ENCODE measurements around the gene RBBP7.
"Not testable (repeated sequence)": the region's sequence is repeated elsewhere in the genome, so short reads cannot be mapped to it uniquely, and the experiment has no call there.

Gene RBBP7

DNA sequence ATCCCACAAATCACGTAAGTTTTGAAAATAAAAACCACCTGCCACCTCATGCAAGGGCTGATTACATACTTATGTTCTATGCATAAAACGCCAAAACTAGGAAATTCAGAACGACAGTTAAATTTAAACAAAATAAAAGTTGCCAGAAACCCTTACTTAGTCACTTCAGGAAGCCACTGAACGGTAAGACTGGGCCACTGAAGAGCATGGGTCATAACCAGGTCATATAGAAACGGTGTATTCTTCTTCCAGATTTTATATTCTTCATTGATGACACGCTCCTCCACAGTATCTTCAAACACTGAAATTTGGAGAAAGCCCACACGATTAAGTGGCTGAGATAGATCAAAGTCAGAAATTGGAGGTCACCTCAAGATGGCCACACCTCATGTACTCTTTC lies 1.2 kb downstream of the RBBP7 start:
- DNase-seq, result no peak

GRCh38 chrX:16867947-16868346 lies 2.2 kb downstream of the RBBP7 start:
- intact Hi-C loops (cut with DNase I), result no loop called here
- DNase-seq, result no peak

More for the DNA sequence above, 1.2 kb downstream of the RBBP7 start:
- intact Hi-C loops (cut with DNase I), result no loop called here

DNA sequence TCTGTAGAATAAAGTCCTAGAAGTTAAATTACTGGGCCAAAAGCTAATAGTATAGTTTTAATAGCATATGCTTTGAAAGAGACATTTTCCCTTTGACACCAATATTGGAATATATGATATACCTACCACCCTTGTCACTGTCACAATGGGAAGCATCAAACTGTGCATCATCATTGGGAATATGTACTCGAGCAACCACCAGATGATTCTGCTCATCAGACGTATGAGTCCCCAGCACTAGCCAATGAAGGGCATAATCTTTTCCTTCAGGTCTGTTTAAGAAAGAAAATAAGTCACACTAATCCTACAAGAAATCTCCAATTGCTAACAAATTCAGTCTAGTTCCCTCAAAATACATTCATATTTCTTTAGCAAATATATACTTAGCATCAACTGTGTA lies 7.3 kb downstream of the RBBP7 start:
- DNase-seq, result no peak
- intact Hi-C loops (cut with DNase I), result no loop called here

DNA sequence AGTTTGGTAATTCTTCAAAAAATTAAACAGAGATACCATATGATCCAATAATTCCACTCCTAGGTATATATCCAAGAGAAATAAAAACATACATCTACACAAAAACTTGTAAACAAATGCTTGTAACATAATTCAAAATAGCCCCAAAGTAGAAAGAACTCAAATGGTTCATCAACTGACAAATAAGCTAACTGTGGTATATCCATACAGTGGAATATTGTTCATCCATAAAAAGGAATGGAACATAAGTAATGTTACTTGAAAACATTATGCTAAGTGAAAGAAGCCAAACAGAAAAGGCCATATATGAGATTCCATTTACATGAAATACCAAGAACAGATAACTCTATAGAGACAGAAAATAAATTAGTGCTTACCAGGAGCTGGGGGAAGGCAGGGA lies 13.4 kb downstream of the RBBP7 start:
- no peak for DNase-seq
- intact Hi-C loops (cut with DNase I), result no loop called here

GRCh38 chrX:16856076-16856404 lies 14.1 kb downstream of the RBBP7 start:
- DNase-seq; intact Hi-C loops (cut with DNase I): not testable (repeated sequence)

DNA sequence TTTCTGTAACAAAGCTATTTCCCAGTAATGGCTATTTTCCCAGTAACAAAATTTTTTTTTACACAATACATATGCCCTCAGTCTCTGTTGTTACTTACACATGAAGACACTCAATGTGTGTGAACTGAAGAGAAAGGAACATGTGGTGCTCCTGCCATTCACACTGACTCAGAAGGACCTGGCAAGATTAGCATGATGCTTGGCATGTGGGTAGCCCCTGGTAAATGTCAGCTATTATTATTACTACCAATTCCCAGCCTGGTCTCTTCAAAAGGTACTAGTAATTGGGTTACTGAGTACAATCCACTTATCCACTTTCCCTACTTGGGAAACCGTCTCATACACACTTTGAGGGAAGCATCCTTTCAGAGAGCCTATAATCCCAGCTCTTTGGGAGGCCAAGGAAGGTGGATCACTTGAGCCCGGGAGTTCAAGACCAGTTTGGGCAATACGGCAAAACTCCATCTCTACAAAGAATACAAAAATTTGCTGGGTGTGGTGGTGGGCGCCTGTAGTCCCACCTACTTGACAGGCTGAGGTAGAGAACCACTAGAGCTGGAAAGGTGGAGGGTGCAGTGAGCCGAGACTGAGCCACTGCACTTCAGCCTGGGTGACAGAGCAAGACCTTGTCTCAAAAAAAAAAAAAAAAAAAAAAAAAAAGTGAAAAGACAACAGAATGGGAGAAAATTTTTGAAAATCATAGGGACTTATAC lies 14.6 kb downstream of the RBBP7 start:
- intact Hi-C loops (cut with DNase I), result no loop called here
- DNase-seq, result no peak

GRCh38 chrX:16853537-16853936 lies 16.6 kb downstream of the RBBP7 start:
- intact Hi-C loops (cut with DNase I), result no loop called here
- no peak for DNase-seq

DNA sequence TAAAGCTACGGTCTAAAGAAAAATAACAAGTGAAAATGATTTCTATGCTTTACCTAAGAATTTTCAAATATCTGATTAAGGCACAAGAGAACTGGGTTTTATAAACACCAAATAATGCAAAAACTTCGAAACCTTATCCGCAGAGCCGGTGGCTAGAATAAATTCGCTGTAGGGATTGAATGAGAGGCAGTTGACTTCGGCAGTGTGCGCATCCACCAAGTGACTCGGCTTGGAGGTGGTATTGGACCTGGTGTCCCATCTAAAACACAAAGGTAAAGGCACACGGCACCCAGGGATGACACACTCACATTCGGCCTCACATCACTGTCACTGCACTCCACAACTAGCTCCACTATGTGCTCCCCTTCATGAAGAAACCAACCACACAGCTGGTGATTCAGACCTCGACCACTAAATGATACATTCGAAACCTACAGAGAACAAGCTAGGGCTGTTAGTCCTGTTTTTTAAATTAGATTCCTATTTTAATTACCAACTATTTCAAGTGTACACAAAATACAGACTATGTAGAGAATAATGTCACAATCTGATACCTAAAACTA lies 17.5 kb downstream of the RBBP7 start:
- intact Hi-C loops (cut with DNase I), result no loop called here
- DNase-seq, result no peak

DNA sequence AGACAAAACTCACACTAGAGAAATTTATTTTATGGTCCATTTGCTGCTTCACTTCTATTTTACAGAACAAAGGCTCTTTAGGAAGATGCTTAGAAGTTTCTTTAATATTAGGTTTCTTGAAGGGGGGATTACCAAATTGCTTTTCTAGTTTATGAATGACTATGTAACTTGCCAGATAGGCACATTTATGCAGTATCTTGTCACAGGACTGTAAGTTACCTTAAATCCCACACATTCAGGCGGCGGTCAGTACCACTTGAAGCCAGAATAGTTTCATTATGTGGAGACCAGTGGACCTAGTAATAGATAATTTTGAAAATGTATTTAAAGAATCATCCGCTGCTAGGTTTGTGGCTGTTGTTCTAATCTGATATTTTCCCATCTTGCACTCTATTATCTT lies 18.3 kb downstream of the RBBP7 start:
- intact Hi-C loops (cut with DNase I), result no loop called here
- no peak for DNase-seq

DNA sequence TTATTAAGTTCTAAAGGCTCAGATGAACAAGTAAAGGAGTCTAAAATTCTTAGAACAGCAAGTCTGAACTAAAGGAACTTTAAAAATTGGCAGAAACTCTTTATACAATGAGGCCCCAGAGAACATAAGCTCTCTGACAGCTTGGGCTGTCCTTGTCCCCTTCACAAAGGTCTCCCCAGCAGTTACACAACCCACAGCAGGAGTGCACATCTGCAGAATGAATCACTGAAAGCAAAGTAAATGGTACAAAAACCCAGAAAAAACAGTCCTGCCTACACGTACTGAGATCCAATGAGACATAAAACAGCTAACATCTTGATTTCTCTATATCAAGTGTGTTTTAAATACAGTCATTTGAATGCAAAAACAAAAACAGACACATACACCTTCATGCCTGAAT lies 18.7 kb downstream of the RBBP7 start:
- intact Hi-C loops (cut with DNase I), result no loop called here
- DNase-seq, result no peak

- no peak for DNase-seq
- intact Hi-C loops (cut with DNase I), result no loop called here
Observed at GRCh38 chrX:16848541-16848940, 21.6 kb downstream of the RBBP7 start.

DNA sequence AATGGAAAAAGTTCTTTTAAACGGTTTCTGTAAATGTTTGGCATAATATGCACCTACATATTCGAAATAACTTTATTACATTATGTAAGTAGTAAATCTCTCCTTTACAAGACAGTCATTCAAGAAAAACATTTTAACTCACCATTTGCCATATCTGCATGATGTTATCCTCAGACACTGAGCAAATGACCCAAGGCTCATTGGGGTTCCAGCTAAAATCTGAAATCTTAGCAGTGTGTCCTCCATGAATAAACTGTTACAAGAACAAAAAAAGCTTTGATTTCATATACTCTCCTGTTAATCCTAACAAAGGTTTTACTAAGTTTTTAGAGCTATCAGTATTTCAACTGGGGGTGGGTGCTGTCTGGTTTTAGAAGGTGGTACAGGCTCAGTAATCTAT lies 24.5 kb downstream of the RBBP7 start:
- intact Hi-C loops (cut with DNase I), result no loop called here

DNA sequence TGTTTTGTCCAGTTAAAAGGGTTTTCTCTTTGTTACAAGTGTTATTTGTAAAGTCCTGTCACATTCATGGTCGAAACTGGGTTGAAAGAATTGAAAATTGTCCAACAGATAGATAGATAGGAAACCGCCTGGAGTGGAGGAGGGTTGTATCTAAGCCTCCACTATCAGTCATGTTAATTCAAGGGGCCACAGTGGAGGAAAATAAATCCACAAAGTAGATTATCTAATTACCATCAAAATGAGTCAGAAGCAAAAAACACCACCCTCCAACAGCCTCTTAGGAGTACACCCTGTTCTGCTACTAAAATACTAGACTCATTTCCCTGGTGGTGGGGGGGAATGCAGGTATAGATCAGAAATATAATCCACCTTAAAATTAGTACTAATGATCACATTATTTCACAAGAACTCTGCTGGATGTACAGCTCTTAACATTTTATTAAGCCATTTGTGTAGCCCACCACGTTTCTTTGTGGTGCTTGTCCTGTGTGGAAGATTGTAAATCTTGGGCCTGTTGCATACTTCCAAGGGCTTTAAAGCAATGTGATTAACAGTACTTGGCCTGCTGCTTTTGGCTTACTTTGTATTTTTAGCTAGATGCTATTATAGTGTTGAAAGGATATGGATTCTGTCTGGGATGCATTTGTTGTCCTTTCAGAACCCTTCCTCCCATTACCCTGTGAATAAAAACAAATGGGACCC lies 26.8 kb downstream of the RBBP7 start:
- intact Hi-C loops (cut with DNase I), result no loop called here

More for the DNA sequence above, 24.5 kb downstream of the RBBP7 start:
- no peak for DNase-seq

GRCh38 chrX:16842684-16843083 lies 27.5 kb downstream of the RBBP7 start:
- intact Hi-C loops (cut with DNase I), result no loop called here

More for the DNA sequence above, 26.8 kb downstream of the RBBP7 start:
- DNase-seq, result no peak

DNA sequence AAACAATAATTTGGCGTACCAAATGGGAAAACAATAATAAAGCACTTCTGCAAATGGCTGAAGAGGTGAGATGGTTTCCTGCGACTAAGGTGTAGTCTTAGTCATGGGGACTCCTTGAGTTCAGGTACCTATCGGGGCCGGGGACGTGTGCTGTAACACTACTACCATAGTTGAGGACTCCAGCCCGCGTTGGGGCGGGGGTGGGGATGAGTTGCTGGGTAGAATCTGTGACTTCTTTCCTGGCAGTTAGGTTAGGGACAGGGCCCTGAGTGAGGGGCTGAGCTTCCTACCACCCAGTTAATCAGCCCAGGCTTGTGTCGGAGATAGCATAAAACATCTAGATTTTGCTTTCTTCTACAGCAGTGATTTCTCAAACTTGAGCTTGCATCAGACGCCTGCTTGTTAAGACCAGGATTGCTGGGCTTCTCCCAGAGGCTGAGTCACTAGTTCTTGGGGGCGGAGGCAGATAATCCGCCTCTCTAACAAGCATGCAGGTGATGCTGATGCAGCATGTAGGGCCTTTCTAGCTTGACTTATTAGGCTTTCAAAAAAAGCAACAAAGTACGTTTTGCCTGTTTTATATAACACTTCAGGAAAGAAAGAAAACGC lies 30.2 kb downstream of the RBBP7 start:
- DNase-seq, result peak in 4 of 10 donors; percentile 19 to 87 (median 40)

More at GRCh38 chrX:16842684-16843083, 27.5 kb downstream of the RBBP7 start:
- DNase-seq, result no peak

GRCh38 chrX:16839219-16839851 lies 30.8 kb downstream of the RBBP7 start:
- DNase-seq, result no peak
- intact Hi-C loops (cut with DNase I), result no loop called here

More for the DNA sequence above, 30.2 kb downstream of the RBBP7 start:
- intact Hi-C loops (cut with DNase I), result no loop called here

DNA sequence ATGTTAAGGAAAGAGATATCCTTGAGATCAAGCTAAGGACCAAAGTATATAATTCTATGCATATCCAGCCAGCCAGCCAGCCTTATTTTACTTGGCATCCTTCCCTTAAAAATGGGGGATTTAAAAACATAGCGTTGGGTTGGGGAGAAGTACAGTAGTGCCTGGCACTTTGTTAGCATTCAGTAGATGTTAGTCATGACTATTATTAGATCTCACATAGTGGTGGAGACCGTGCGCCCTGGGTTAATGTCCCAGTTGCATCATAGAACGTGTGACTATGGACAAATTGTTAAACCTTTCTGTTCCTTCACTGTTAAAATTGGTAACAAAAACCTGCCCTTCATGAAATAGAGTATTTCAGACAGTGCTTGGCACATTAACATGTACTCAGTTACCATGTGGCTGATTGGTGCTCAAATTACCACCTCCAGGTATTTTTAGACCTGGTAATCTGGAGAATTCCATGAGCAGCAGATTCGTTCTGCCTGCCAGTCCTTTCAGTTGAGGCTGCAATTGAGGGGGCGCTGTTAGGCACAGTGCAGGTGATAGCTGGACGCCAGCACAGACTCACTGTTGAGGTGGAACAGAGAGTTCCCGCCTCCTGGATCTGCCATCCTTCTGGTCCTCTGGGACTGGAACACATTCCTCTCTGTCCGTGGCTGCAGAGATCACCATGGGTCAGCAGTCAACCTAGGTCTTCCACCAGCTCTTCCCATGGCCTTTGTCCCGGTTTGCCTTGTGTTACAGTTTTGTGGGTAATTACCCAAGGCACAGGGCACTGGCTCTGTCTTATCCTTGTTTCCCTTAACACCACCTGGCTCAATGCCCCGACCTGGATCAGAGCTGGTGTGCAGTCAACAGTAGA lies 31.7 kb downstream of the RBBP7 start:
- peak in 3 of 10 donors; percentile 12 to 81 (median 27) for DNase-seq
- intact Hi-C loops (cut with DNase I), result no loop called here

DNA sequence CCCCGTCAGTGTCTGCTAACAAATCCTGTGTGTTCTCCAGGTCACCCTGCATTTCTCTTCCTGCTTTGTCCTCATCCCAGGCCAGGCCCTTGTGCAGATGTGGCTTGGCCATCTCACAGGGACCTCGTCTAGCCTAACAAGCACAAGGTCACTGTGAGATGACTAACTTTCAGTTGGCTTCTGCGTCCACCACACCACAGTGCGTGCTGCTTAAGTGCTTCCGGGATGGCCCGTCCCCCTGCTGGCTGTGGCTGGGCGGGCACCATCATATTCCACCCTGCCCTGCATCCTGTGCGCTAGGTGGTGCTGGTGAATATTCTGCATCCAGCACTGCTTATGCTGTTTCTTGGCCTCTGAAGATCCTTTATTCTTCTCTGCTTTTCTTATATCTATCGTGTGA lies 33.8 kb downstream of the RBBP7 start:
- intact Hi-C loops (cut with DNase I), result no loop called here
- DNase-seq, result peak in 3 of 10 donors; percentile 3 to 14 (median 12)

GRCh38 chrX:16834806-16835205 lies 35.4 kb downstream of the RBBP7 start:
- intact Hi-C loops (cut with DNase I), result no loop called here
- no peak for DNase-seq

- intact Hi-C loops (cut with DNase I), result no loop called here
Observed at GRCh38 chrX:16832301-16832700, 37.9 kb downstream of the RBBP7 start.

More at GRCh38 chrX:16832301-16832700, 37.9 kb downstream of the RBBP7 start:
- DNase-seq, result no peak

All from posterior cingulate gyrus (tissue), 11 donors.